NCI-H1694 (cell line): ENCODE results near the gene FEM1C.
A peak's percentile ranks its signal among the peaks of the same experiment; 100 is the strongest.

ENCODE experiments used
- DNase-seq: peaks from one replicate; lab custom pipeline; 2025; lab: John Stamatoyannopoulos, UW

FEM1C gene, protein sequence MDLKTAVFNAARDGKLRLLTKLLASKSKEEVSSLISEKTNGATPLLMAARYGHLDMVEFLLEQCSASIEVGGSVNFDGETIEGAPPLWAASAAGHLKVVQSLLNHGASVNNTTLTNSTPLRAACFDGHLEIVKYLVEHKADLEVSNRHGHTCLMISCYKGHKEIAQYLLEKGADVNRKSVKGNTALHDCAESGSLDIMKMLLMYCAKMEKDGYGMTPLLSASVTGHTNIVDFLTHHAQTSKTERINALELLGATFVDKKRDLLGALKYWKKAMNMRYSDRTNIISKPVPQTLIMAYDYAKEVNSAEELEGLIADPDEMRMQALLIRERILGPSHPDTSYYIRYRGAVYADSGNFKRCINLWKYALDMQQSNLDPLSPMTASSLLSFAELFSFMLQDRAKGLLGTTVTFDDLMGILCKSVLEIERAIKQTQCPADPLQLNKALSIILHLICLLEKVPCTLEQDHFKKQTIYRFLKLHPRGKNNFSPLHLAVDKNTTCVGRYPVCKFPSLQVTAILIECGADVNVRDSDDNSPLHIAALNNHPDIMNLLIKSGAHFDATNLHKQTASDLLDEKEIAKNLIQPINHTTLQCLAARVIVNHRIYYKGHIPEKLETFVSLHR

DNA sequence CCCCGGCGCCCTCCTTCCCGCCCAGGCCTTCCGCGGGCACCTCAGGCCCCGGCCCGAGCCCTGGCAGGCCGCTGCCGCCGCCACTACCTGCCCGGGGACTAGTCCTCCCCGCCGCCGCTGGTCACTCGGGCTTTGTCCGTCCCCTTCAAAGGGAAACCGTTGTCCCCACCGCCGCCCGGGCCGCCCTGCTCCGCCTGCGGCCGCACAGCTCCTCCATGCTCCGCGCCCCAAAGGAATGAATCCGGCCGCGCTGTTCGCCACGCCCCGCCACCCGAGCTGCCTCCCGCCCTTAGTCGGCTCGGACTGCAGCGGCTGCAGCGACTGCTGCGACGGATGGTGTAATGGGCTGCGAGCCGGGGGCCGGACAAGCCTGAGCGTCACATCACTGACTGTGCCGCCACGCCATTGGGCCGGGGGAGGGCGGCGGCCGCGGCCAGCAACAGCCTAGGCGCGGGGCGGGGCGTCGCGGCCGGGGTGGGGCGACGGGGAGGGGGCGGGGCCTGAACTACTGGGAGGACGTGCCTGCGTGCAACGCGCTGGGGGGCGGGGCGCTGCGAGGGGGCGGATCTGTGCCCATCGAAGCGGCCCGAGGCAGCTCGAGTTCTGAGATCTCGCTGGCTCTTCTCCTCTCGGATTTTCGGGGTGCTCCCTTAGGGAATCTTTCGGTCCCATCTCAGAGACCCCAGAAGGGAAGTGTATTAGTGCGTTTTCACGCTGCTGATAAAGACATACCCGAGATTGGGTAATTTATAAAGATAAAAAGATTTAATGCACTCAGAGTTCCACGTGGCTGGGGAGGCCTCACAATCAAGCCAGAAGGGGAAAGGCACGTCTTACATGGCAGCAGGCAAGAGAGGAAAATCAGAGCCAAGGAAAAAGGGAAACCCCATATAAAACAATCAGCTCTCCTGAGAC, at the start of gene FEM1C:
Gene FEM1C, minus strand, starts transcription at position 340 of the 915 bp plus-strand sequence. CDS start 1,282 bp downstream, outside the sequence.
- peak; percentile 52 for DNase-seq

DNA sequence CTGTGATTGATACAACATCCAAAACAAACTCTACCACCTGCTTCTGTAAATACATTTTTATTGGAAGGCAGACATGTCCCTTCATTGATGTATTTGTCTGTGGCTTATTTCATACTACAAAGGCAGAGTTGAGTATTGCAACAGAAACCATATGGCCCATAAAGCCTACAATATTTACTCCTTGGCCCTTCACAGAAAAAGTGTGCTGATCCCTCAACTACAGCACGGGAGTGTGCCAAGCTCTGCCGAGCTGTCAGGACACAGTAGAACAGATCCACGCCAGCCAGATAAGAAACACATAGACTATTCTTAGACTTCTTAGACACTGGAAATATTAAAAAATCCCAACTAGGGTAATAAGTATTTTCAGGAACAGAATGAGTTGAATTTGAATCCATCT, 44.5 kb upstream of the FEM1C start:
- DNase-seq: no peak

DNA sequence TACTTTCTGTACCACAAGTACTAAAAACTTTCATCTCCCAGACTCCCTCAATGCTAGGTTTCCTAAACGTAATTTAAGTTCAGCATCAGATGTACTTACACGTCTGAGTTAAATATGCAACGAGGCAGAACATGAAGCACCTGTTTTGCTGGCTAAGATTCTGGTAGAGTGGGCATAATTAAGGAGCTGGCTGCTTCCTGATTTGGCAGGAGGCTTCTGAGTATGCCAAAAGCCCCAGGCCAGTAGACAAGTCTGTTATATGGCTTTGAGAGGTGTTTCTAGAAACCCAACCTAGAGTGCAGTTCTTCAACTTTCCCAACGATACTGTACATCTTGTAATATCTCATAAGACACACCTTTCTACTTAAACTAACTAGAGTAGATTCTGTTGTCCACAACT, 44.1 kb upstream of the FEM1C start:
- no peak for DNase-seq

DNA sequence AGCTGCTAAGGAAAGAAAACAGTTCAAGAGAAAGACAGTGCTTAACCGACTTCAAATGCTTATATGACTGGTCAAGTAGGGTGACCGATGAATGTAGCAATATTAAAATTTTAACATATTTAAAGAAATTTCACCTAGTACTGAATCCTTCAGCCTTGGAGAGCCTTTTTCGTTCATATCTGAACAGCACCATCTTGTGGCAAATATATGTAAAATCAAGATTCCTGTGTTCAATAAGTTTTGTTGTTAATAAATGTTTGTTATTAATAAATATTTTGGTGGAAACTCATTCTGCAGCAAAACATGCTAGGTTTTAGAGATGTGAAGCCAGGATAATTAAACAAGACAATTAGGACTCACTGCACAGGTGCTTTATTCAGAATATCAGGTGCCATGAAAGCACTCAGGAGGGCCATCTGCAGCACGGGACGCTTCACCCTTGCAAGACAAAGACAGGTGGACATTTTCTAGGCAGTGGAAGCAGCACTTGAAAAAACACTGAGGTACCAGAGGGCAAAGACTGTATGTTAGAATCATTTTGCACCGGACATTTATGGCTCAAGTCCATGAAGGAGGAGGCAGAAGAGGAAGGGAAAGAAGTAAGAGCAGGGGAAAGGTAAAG, 42.1 kb upstream of the FEM1C start:
- DNase-seq: peak; percentile 13

DNA sequence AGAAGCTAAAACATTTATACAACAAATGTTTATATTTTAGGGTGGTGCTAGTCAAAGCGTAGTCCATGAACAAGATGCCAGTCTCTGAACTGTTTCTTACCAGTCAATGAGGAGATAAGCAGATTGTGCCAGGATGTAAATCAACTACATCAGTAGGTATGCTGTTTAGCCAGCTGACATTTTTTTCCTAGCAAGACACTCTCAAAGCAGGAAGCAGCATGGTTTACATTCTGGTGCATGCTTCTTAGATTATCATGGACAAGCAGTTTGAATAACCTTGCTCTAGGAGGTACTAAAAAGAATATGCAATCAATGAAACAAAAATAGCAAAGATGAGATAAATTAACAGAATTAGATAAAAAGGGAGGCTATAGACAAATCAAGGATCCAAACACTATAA, 40.7 kb upstream of the FEM1C start:
- DNase-seq: no peak

DNA sequence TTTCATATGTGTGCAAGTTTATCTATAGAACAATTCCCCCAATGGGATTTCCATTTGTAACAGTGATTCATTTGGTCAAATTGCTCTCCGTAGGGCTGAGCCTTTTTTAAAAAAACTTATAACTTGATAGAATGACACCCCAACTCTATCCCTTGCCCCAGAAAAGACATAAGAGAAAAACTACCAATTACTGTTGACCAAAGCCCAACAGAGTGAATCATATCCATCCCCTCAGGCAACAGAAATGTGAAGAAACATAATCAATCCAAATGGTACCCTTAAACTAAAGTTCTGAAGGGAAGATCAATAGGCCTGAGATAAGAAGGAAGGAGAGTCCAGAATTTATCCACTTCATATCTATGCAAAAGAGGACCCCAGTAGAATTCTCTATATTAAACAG, 39.9 kb upstream of the FEM1C start:
- DNase-seq: no peak

DNA sequence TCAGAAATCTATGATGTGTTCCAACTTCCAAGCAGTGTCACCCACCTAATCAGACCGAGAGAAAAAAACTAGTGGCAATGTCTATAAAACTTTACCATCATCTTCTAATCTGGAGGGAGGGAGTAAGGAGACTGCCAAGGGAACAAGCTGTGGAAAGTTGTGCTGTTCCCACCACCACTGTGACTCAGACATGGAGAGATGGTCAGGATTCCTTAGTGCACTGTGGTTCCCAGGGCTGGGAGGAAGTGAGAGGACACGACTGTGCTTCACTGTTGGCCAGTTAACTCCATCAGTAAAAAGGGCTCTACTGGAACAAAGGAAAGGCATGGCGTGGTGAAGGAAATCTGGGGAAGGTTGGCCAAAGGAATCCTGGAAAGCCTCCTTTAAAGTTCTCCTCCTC, 38.9 kb upstream of the FEM1C start:
- DNase-seq: no peak

DNA sequence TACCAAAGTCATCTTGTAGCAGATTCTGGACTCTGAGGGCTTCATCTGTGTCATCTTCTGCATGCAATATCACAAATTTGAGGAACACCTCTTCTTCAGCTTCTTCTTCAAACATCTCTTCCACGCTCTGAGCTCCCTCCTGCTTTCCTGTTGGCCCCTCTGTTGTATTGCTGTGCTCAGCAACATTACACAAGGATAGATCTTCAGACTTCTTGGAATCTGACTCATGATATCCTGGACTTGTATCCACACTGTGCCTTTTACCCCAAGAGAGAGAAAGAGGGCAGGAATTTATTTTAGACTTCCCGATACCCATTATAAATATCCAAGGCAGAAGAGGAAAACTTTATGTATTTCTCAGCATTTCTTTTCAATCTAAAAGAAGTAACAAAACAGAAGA, 36.4 kb upstream of the FEM1C start:
- no peak for DNase-seq

DNA sequence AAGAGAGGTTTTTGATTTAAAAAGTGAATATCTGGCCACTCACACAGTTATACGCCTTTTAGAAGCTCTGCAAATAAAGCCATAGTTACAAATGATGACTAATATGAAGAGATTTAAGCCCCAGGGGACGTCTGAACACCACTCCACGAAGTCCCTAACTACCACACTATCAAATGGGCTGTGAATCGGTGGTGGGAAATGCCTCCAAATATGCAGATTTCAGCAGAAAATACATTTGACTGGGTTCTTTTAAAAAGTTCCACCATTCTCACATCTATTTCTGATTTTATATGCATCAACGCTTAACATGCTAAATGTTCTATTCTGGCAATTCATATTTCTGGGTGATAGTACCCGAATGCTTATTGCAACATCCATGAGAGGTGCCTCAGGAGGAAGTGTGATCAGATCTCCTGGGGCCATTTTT, 35.2 kb upstream of the FEM1C start:
- no peak for DNase-seq

DNA sequence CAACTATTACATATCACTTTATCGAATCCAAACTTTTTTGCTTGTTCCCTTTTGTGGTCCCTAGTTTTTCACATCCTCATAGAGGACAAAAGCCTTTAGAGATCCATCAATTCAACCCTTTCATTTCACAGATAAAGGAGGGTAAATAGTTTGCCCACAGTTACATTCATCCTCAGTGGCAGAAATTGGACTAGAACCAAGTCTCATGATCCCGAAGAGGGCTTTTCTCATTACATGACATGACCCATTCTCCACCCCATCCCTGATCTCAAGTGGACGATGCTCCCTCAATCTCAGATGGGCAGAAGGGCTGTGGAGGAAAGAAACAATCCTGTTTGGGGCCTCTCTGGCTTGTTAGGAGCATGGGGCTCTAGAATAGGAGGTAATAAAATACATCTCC, 34.6 kb upstream of the FEM1C start:
- DNase-seq: no peak

DNA sequence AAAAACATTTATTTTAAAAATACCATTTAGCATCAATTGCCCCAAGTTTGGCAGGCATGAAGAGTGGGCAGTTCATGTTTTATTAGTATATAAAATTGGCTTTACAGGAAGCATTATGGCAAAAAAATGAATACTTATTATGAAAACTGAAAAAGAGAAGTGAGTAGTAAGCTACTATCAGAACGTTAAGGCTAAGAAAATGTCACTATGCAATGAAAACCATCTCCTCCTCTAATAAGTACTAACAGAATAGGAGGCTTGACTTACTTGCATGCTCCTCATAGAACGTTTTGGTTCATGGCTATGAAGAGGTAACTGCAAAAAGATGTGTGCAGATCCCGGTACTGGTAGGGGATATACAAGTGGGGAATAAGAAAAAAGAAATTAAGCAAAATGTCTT, 34.1 kb upstream of the FEM1C start:
- no peak for DNase-seq

DNA sequence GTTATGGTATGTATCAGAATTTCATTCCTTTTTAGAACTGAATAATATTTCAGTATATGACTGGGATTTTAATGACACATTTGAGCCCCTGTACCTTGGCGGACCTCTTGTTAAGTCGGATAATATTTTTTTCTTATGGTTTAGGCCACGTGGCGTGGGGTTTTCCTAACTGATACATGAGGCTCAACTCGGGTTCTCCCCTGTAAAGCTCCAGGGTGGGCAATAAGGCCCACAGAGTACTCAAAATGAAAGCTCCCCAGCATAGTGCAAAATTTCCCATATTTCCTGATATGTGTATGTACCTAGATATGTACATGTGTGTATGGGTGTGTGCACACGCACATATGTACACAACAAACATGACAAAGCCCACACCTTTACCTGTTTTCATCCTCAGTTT, 33.2 kb upstream of the FEM1C start:
- DNase-seq: no peak

DNA sequence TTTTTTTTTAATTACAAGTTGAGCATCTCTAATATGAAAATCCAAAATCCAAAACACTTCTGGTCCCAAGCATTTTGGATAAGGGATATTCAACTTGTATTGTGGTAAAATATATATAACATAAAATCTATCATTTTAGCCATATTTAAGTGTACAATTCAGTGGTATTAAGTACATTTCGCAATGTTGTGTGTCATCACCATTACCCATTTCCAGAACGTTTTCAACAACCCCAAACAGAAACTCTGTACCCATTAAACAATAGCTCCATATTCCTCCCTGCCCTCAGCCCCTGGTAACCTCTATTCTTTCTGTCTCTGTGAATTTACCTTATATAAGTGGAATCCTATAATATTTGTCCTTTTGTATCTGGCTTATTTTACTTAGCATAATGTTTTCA, 32.8 kb upstream of the FEM1C start:
- no peak for DNase-seq

DNA sequence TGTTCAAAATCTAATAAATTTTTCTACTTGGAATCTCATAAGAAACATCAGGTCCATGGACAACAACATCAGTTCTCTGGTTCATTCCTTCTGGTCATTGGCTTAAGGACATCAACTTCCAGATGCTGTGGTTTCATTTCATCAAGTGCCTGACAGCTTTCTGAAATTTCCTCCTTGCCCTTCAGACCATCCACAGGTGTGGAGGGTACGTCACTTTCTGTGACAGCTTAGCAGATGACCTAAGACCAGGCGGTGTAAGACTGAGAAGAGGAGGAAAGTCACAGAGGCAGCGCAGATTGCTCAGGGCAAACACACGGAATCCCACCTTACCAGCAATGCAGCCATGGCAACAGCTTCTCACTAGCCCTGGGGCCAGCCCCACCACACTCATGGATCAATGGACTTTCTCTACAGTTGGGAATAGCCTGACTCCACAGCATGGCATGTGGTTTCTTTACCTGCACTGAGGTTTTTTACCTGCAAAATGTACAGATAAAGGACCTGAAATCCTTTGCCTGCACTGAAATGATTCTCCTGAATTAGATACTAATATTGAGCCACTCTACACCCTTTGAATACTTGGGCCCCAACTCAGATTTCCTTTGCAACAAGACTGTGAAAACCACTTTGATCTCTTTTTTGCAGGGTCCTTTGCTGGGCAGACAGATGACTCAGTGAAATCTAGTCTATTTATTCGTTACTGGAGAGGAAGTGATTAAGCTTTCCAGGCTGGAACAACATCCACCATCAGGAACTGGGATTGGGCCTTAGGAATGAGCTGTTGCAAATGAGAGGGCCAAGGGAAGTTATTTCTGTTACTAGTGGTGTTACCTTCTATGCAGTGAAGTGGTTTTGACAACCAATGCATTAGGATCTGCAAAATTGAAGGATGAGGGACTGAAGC, 30.8 kb upstream of the FEM1C start:
- no peak for DNase-seq

DNA sequence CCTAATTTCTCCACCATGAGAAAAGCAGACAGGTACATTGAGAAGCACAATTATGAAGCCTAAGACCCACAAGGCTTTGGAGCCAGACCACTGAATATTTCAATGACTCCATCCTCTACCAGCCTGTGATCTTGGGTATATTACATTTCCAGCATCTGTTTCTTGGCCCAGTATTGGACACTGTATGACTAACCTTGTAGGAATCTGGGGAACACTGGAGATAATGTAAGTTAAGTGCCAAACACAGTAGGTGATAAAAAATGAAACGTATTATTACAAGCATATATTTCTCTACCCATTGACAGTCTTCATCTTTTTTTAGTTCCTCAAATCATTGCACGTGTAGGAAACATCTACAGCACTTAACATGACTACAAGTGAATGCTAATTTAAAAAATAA, 28.6 kb upstream of the FEM1C start:
- no peak for DNase-seq

DNA sequence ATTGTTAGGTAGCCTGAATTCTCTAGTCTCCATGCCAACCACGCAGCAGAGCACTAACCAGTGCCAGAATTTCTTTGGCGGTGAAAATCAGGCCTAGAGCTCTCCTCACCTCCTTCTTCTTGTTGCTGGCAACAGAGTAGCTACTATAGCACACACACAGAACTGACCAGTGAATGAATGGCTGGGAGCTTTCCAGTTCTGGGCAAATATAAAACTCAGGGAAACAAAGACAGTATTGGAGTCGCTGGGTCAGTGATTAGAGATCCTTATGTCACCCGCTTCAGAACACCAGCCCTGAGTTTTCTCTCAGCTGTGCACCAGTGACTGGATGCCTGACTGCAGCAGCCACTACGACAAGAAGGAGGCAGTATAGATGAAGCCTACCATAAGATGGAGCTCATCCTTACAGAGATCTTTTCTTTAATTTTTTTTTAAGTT, 26.9 kb upstream of the FEM1C start:
- no peak for DNase-seq

DNA sequence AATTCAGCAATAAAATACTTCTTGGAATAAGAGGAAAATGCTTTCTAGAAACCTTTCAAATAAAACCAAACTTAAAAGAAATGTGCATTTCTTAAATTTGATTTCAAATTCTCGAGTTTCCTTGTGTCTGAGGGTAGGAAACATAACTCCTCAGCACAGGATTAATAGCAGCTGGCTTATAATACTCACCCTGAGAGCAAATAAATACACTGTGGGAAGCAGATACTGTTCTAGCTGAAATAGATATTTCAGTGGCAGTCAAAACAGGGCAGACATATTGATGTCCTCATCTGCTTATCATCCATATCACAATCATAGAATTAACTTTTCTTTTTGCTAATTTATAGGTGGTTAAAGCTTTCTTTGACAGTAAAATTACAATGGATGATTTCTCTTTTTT, 24.1 kb upstream of the FEM1C start:
- no peak for DNase-seq

DNA sequence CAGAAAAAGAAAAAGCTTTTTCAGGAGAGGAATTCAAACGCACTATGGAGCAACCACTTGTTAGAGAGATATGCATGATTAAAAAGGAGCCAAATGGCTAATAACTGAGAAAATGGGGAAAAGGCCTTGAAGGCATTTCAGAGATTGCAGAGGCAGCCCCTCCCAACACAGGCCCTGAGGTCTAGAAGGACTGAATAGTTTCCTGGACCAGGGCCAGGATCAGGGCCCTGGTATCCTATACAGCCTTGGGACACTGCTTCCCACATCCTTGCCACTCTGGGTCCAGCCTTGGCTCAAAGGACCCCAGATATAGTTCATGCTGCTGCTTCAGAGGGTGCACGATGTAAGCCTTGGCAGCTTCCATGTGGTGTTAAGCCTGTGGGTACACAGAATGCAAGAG, 20.7 kb upstream of the FEM1C start:
- DNase-seq: no peak

DNA sequence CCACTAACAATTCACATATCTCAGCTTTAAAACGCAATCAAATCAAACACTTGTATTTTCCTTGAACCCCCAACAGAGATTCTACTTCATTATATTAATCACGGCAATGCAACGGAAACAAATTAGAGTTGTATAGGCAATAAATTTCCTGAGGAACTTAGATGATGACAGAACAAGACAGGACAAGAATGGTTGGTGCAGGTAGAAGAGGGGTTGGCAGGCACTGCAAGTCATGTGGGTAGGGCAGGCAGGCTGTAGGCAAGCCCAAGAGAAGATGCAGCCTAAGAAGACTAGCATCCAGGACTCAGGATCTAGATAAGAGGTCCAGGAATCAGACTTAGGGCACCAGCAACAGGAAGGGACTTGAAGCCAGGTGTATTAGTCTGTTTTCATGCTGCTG, 16.6 kb upstream of the FEM1C start:
- DNase-seq: no peak

DNA sequence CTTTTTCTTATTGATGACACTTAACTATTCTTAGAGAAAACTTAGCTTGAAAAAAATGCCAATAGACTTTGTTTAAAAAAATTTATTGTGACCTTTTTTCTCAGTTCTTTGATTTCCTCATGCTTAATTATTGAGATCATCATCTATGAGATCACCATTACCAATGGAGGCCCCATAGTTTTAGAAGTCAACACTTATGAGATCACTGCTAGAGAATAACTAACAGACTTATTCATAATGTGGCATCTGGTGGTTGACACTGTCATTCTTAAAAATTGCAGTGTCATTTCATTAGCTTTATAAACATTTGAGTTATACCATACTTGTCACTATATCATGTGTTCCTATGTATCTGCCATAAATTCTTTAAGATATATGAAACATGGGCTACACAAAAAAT, 14.9 kb upstream of the FEM1C start:
- DNase-seq: no peak

DNA sequence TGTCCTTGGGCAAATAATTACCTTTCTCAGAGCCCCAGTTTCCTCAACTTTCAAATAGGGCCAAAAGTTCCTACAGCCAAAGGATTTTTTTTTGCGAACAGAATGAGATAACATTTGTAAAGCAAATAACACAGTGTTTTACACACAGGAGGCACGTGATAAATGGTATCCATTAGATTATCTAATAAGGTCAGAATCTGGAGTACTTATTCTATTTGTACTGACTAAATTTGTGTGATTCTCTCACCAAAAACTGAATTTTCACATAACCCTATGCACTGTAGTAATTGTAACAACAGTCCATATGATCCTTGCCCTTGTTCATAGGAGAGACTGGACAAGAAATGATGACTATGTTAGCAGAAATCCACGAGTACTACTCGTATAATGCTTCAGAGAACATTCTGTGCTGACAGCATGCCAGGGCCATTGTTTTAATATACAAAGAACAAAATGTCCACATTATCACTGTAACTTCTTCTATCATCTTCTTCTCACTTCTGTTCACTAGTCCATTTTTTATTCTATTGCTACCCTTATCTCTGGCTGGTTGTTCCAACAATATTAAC, 13.9 kb upstream of the FEM1C start:
- no peak for DNase-seq
